ENCODE measurements around the gene PLAC8L1. TPM values are rescaled to one million over a fixed set of nuclear protein-coding genes. Genes with fewer than 3 reads are reported as not detected.

Gene PLAC8L1
- total and polyA plus RNA-seq, 2 of the 13 experiments (the other 11 are each of a cell fraction or from before 2014, with no cell fraction given): 0.44 TPM; not detected in 1

- WGBS (ENCODE audit: low lambda C conversion rate): 100% methylated on average over 1 of the region's 1 CpG
- Histone ChIP-seq H3K4me3 (replicated peaks in 1 of 3; ENCODE audit: insufficient read depth in 1 of 3, low read depth in 2 of 3, low read length in 3 of 3) (no peak overlapping the region), H3K36me3 (replicated peaks in 1 of 2; ENCODE audit: control insufficient read depth in 1 of 2, insufficient read depth in 2 of 2, low read length in 2 of 2) (peaks cover 0 to 32% of the 10 kb centered on the region in 2 experiments), H3K27ac (ENCODE audit: extremely low read length, insufficient read depth, low read length) (no peak overlapping the region), H3K79me2 (ENCODE audit: insufficient read depth, low read length) (no peaks in the 10 kb centered on the region), H3K4me2 (ENCODE audit: low read depth, low read length) (no peak overlapping the region), H3K4me1 (ENCODE audit: insufficient read depth, low read length) (no peaks in the 10 kb centered on the region), H4K20me1 (ENCODE audit: insufficient read depth, low read length) (no peaks in the 10 kb centered on the region), H3K27me3 (ENCODE audit: control insufficient read depth in 1 of 2, insufficient read depth in 2 of 2, low read length in 2 of 2) (no peaks in the 10 kb centered on the region), H3K9me3 (ENCODE audit: low read length) (no peaks in the 10 kb centered on the region), H2AFZ (ENCODE audit: low read length) (no peak overlapping the region), H3K9ac (ENCODE audit: insufficient read depth, low read depth, low read length) (no peak overlapping the region)
- in situ Hi-C loops (cut with HindIII; ENCODE audit: extremely low pct_ligation_motif_present, low pct_unique_long_range_greater_than_20kb) (no loop called here), intact Hi-C loops (cut with micrococcal nuclease; ENCODE audit: unreplicated experiment) (no loop called here)
- no peak for DNase-seq (ENCODE audit: low spot score)
- POLR2A ChIA-PET: no interaction called here
- BruUV-seq (replicated peaks): no TSS peak
- ATAC-seq: no peak
- CTCF ChIA-PET (ENCODE audit: low intra/inter-chr PET ratio, low total read pairs): no interaction called here
- no peak for FAIRE-seq
- TF ChIP-seq MEIS1 (CRISPR knock-in tag; IDR thresholded peaks at IDR 0.05; ENCODE audit: borderline replicate concordance) (no peak), ZBTB43 (CRISPR knock-in tag; conservative IDR thresholded peaks at IDR 0.05) (no peak), ZBTB46 (CRISPR knock-in tag; IDR thresholded peaks at IDR 0.05; ENCODE audit: borderline replicate concordance) (no peak), ZNF546 (CRISPR knock-in tag; conservative IDR thresholded peaks at IDR 0.05) (no peak), RFX5 (IDR thresholded peaks at IDR 0.05; ENCODE audit: low read depth, low read length) (no peak), MTF1 (CRISPR knock-in tag; IDR thresholded peaks at IDR 0.05) (no peak), ZNF101 (CRISPR knock-in tag; IDR thresholded peaks at IDR 0.05; ENCODE audit: borderline replicate concordance, low read depth) (no peak), RFX3 (CRISPR knock-in tag; IDR thresholded peaks at IDR 0.05) (no peak), MAFK (conservative IDR thresholded peaks at IDR 0.05 in 1 of 2, IDR thresholded peaks at IDR 0.05 in 1 of 2; ENCODE audit: low read length in 2 of 2) (no peak), ZXDC (CRISPR knock-in tag; IDR thresholded peaks at IDR 0.05) (no peak), SOX13 (IDR thresholded peaks at IDR 0.05) (no peak), SOX13 (CRISPR knock-in tag; conservative IDR thresholded peaks at IDR 0.05 in 1 of 2, IDR thresholded peaks at IDR 0.05 in 1 of 2) (no peak), BRCA1 (CRISPR knock-in tag; IDR thresholded peaks at IDR 0.05) (no peak)
These were observed 6.0 kb upstream of the PLAC8L1 start for GRCh38 chr5:146111409-146111808.
